HCT116 (cell line): Measurements from ENCODE around the gene ATP1A1. TPM values are rescaled to one million over a fixed set of nuclear protein-coding genes. Genes with fewer than 3 reads are reported as not detected.

ENCODE experiments used
- ATAC-seq: fragments of 200-7000 bp; cut with Tn5 transposase; 2 replicates; pipeline ENCODE4 v1.9.1; 2020; ENCODE audit warnings: mild to moderate bottlenecking, moderate library complexity
- BruUV-seq: library from RNA; stranded (reverse); fragments of 400-500 nt; replicated peaks from 2 replicates; lab custom pipeline; 2021; lab: Mats Ljungman, UMichigan
- CTCF ChIA-PET: fragments of 300-600 bp; sonication (Branson Sonifier 250); formaldehyde crosslinking; loops from one replicate; lab custom pipeline; 2021; ENCODE audit warnings: antibody characterized with exemption; lab: Charles Lee
- POLR2A ChIA-PET: fragments of 300-600, 350-600 bp; sonication (Branson Sonifier 250); formaldehyde crosslinking; loops from one replicate; lab custom pipeline; 2021; ENCODE audit warnings: antibody characterized with exemption; lab: Charles Lee
- RAD21 ChIA-PET, 2 experiments: fragments of 300-600 bp; sonication (Branson Sonifier 250); formaldehyde crosslinking; loops; one replicate each; lab custom pipeline; 2023; ENCODE audit warnings: low total read pairs in 2 of 2; ENCODE audit not compliant: uncharacterized antibody in 2 of 2, unreplicated experiment in 2 of 2, low non-redundant PET in 1 of 2; lab: Charles Lee
- DNase-seq: peaks from one replicate; pipeline ENCODE4 v3.0.0-alpha.2; 2010; ENCODE audit warnings: low read depth, low spot score
- H2AFZ ChIP-seq: fragments of 200-600 bp; shearing (Covaris generic), sonication (generic); 2 replicates; pipeline ENCODE4 v1.6.1; 2017; ENCODE audit warnings: low read depth, mixed run types, mixed read lengths, antibody characterized with exemption, low read length; ENCODE audit not compliant: poor library complexity, severe bottlenecking
- H3K27ac ChIP-seq: 2 replicates; pipeline ENCODE4 v1.5.1; 2012; ENCODE audit warnings: low read depth, low read length
- H3K27me3 ChIP-seq: fragments of 200-600 bp; sonication (generic); 2 replicates; pipeline ENCODE4 v1.6.1; 2016; ENCODE audit warnings: mixed run types, low read length, mixed read lengths; ENCODE audit not compliant: insufficient read depth
- H3K36me3 ChIP-seq, 2 experiments: fragments of 200-500 bp in 1 of 2; fragments of 200-600 bp in 1 of 2; sonication (Bioruptor generic) in 1 of 2; sonication (generic) in 1 of 2; 2 replicates each; pipeline versions ENCODE4 v1.5.1 to v1.6.1; 2014 to 2016; ENCODE audit warnings: low read length in 2 of 2, inconsistent platforms in 1 of 2, mixed read lengths in 1 of 2, mixed run types in 1 of 2; ENCODE audit not compliant: insufficient read depth in 2 of 2, control insufficient read depth in 1 of 2
- H3K4me1 ChIP-seq, 2 experiments: fragments of 200-600 bp in 1 of 2; sonication (generic) in 1 of 2; 2 replicates each; pipeline versions ENCODE4 v1.5.1 to v1.6.1; 2012 to 2017; ENCODE audit warnings: low read length in 2 of 2, inconsistent platforms in 1 of 2, mild to moderate bottlenecking in 1 of 2, mixed read lengths in 1 of 2, mixed run types in 1 of 2, moderate library complexity in 1 of 2; ENCODE audit not compliant: insufficient read depth in 2 of 2, control insufficient read depth in 1 of 2
- H3K4me2 ChIP-seq: fragments of 200-600 bp; sonication (generic); 2 replicates; pipeline ENCODE4 v1.6.1; 2017; ENCODE audit warnings: mixed run types, low read length, mixed read lengths
- H3K4me3 ChIP-seq, 2 experiments: fragments of 200-600 bp in 1 of 2; sonication (generic) in 1 of 2; replicated peaks in 1 of 2; 2 replicates each; pipeline ENCODE4 v1.5.1; 2011 to 2016; ENCODE audit warnings: low read length in 2 of 2, control low read depth in 1 of 2, low read depth in 1 of 2, mild to moderate bottlenecking in 1 of 2, mixed read lengths in 1 of 2, mixed run types in 1 of 2
- H3K79me2 ChIP-seq: fragments of 200-600 bp; sonication (generic); 2 replicates; pipeline ENCODE4 v1.6.1; 2017; ENCODE audit warnings: mild to moderate bottlenecking, mixed run types, low read length, moderate library complexity, mixed read lengths; ENCODE audit not compliant: insufficient read depth
- H3K9ac ChIP-seq: fragments of 200-600 bp; sonication (generic); 2 replicates; pipeline ENCODE4 v1.6.1; 2016; ENCODE audit warnings: low read length, mixed read lengths
- H3K9me2 ChIP-seq: fragments of 200-600 bp; sonication (generic), shearing (Covaris generic); 2 replicates; pipeline ENCODE4 v1.6.1; 2017; ENCODE audit warnings: mixed run types, mild to moderate bottlenecking, moderate library complexity; ENCODE audit not compliant: insufficient read depth
- H3K9me3 ChIP-seq, 2 experiments: fragments of 200-500 bp in 1 of 2; fragments of 200-600 bp in 1 of 2; sonication (Bioruptor generic) in 1 of 2; sonication (generic) in 1 of 2; 2 replicates each; pipeline ENCODE4 v1.6.1; 2014 to 2017; ENCODE audit warnings: low read length in 2 of 2, mixed read lengths in 2 of 2, inconsistent platforms in 1 of 2, low read depth in 1 of 2, mild to moderate bottlenecking in 1 of 2, mixed run types in 1 of 2, moderate library complexity in 1 of 2; ENCODE audit not compliant: control insufficient read depth in 1 of 2, insufficient read depth in 1 of 2
- H4K20me1 ChIP-seq: fragments of 200-600 bp; sonication (generic), shearing (Covaris generic); 2 replicates; pipeline ENCODE4 v1.6.1; 2017; ENCODE audit warnings: mixed run types, mild to moderate bottlenecking, moderate library complexity; ENCODE audit not compliant: insufficient read depth
- CBX3 ChIP-seq: IDR thresholded peaks from 2 replicates; pipeline ENCODE4 v1.6.1; 2012; ENCODE audit warnings: low read depth
- CEBPB ChIP-seq: IDR thresholded peaks from 2 replicates; pipeline ENCODE4 v1.6.1; 2012; ENCODE audit warnings: low read depth
- EGR1 ChIP-seq: IDR thresholded peaks from 2 replicates; pipeline ENCODE4 v1.6.1; 2012; ENCODE audit warnings: low read depth
- ELF1 ChIP-seq: IDR thresholded peaks from 2 replicates; pipeline ENCODE4 v1.6.1; 2012; ENCODE audit warnings: low read depth, borderline replicate concordance
- EZH2 ChIP-seq: fragments of 200-600 bp; sonication (generic); IDR thresholded peaks from 2 replicates; pipeline ENCODE4 v1.6.1; 2017; ENCODE audit warnings: antibody characterized with exemption, mixed run types
- EZH2phosphoT487 ChIP-seq: fragments of 200-600 bp; IDR thresholded peaks from 2 replicates; pipeline ENCODE4 v1.6.1; 2018; ENCODE audit warnings: antibody characterized with exemption, borderline replicate concordance
- JUND ChIP-seq: IDR thresholded peaks from 2 replicates; pipeline ENCODE4 v1.6.1; 2012
- POLR2AphosphoS5 ChIP-seq: IDR thresholded peaks from 2 replicates; pipeline ENCODE4 v1.6.1; 2011; ENCODE audit warnings: mild to moderate bottlenecking, low read depth, low read length, moderate library complexity
- SIN3A ChIP-seq: IDR thresholded peaks from 2 replicates; pipeline ENCODE4 v1.6.1; 2012; ENCODE audit warnings: low read depth
- SP1 ChIP-seq: IDR thresholded peaks from 2 replicates; pipeline ENCODE4 v1.6.1; 2012; ENCODE audit warnings: low read depth
- SRF ChIP-seq: IDR thresholded peaks from 2 replicates; pipeline ENCODE4 v1.6.1; 2012; ENCODE audit warnings: low read depth
- TCF7L2 ChIP-seq: IDR thresholded peaks from 2 replicates; pipeline ENCODE4 v1.7.0; 2011; ENCODE audit warnings: borderline replicate concordance, inconsistent platforms; ENCODE audit not compliant: insufficient read depth, insufficient read length; ENCODE audit errors: extremely low read depth
- YY1 ChIP-seq: IDR thresholded peaks from 2 replicates; pipeline ENCODE4 v1.6.1; 2011; ENCODE audit warnings: low read length, low read depth, moderate library complexity, mild to moderate bottlenecking; ENCODE audit not compliant: insufficient replicate concordance; ENCODE audit errors: extremely low read depth
- ZFX ChIP-seq: fragments of 450-650 bp; IDR thresholded peaks from 2 replicates; pipeline ENCODE4 v1.6.1; 2017
- intact Hi-C: fragments of 100-400 bp; cut with micrococcal nuclease; formaldehyde crosslinking; loops from 2 replicates; pipeline ENCODE4 v1.10.0; 2022
- total RNA-seq: library from RNA; stranded (reverse); gene quantifications from one replicate; pipeline ENCODE4 v1.2.1, GENCODE V29; 2021; ENCODE audit not compliant: unreplicated experiment
- TF ChIP-seq, protein P1 (sequence below): IDR thresholded peaks from 2 replicates; pipeline ENCODE4 v1.6.1; 2012; ENCODE audit warnings: low read depth
- TF ChIP-seq, protein P2 (sequence below): IDR thresholded peaks from 2 replicates; pipeline ENCODE4 v1.6.1; 2012
- TF ChIP-seq, protein P3 (sequence below), 3 experiments: fragments of 200-600 bp in 1 of 3; sonication (generic) in 1 of 3; IDR thresholded peaks in 2 of 3; conservative IDR thresholded peaks in 1 of 3; 2 replicates each; pipeline ENCODE4 v1.5.1; 2012 to 2017; ENCODE audit warnings: low read depth in 2 of 3, low read length in 2 of 3, antibody characterized with exemption in 1 of 3, borderline replicate concordance in 1 of 3, control low read depth in 1 of 3, mild to moderate bottlenecking in 1 of 3, mixed read lengths in 1 of 3, mixed run types in 1 of 3, moderate library complexity in 1 of 3; ENCODE audit not compliant: insufficient read depth in 1 of 3

ATP1A1 gene
- total RNA-seq, 1 experiment from 2014 or later, result 290 TPM

DNA sequence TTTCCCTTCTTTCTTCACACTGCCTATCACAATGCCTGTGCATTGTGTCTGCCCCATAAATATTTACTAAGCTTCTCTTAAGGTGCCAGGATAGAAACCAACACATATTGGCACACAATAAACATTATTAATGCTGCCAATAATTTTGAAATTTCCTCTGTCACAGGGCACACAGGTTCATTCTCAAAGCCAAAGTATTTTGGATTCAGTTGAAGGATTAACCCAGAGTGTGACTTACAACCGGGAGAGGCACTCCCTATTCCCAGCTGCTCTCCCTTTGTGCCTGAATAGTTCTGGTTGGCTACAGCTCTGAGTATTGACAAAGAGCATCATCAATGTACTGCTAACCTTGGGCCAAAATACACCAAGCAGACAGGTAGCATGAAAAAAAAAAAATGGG lies 46.6 kb upstream of the ATP1A1 start (continued):
- TF ChIP-seq, protein P1, sequence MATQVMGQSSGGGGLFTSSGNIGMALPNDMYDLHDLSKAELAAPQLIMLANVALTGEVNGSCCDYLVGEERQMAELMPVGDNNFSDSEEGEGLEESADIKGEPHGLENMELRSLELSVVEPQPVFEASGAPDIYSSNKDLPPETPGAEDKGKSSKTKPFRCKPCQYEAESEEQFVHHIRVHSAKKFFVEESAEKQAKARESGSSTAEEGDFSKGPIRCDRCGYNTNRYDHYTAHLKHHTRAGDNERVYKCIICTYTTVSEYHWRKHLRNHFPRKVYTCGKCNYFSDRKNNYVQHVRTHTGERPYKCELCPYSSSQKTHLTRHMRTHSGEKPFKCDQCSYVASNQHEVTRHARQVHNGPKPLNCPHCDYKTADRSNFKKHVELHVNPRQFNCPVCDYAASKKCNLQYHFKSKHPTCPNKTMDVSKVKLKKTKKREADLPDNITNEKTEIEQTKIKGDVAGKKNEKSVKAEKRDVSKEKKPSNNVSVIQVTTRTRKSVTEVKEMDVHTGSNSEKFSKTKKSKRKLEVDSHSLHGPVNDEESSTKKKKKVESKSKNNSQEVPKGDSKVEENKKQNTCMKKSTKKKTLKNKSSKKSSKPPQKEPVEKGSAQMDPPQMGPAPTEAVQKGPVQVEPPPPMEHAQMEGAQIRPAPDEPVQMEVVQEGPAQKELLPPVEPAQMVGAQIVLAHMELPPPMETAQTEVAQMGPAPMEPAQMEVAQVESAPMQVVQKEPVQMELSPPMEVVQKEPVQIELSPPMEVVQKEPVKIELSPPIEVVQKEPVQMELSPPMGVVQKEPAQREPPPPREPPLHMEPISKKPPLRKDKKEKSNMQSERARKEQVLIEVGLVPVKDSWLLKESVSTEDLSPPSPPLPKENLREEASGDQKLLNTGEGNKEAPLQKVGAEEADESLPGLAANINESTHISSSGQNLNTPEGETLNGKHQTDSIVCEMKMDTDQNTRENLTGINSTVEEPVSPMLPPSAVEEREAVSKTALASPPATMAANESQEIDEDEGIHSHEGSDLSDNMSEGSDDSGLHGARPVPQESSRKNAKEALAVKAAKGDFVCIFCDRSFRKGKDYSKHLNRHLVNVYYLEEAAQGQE, result no peak
- TF ChIP-seq SP1, result no peak
- TF ChIP-seq CEBPB, result no peak
- no peak for TF ChIP-seq EZH2phosphoT487
- no peak for TF ChIP-seq POLR2AphosphoS5
- TF ChIP-seq, all 23 proteins: peak for 0

GRCh38 chr1:116328671-116329070 lies 44.4 kb upstream of the ATP1A1 start:
- DNase-seq (no peak), ATAC-seq (no peak)
- H3K79me2 ChIP-seq, result no peaks in the 10 kb centered on the region
- POLR2A ChIA-PET, result no interaction called here
- BruUV-seq, result no TSS peak
- no peaks in the 10 kb centered on the region for H4K20me1 ChIP-seq
- no peaks in the 10 kb centered on the region for H3K27me3 ChIP-seq
- no peak overlapping the region for H3K27ac ChIP-seq
- H3K4me2 ChIP-seq, result no peak overlapping the region
- no peaks in the 10 kb centered on the region for H3K9me3 ChIP-seq
- H3K9me2 ChIP-seq, result no peaks in the 10 kb centered on the region
- no peak overlapping the region for H3K9ac ChIP-seq
- intact Hi-C loops, result no loop called here
- no peaks in the 10 kb centered on the region for H3K4me1 ChIP-seq
- CTCF ChIA-PET, result no interaction called here
- no peaks in the 10 kb centered on the region for H3K36me3 ChIP-seq
- RAD21 ChIA-PET, result no interaction called here
- H3K4me3 ChIP-seq, result no peak overlapping the region
- H2AFZ ChIP-seq, result no peak overlapping the region
- TF ChIP-seq ZFX, result no peak
- TF ChIP-seq ELF1, result no peak
- TF ChIP-seq, protein P2, sequence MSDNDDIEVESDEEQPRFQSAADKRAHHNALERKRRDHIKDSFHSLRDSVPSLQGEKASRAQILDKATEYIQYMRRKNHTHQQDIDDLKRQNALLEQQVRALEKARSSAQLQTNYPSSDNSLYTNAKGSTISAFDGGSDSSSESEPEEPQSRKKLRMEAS, result no peak
- no peak for TF ChIP-seq SIN3A
- TF ChIP-seq, protein P3, sequence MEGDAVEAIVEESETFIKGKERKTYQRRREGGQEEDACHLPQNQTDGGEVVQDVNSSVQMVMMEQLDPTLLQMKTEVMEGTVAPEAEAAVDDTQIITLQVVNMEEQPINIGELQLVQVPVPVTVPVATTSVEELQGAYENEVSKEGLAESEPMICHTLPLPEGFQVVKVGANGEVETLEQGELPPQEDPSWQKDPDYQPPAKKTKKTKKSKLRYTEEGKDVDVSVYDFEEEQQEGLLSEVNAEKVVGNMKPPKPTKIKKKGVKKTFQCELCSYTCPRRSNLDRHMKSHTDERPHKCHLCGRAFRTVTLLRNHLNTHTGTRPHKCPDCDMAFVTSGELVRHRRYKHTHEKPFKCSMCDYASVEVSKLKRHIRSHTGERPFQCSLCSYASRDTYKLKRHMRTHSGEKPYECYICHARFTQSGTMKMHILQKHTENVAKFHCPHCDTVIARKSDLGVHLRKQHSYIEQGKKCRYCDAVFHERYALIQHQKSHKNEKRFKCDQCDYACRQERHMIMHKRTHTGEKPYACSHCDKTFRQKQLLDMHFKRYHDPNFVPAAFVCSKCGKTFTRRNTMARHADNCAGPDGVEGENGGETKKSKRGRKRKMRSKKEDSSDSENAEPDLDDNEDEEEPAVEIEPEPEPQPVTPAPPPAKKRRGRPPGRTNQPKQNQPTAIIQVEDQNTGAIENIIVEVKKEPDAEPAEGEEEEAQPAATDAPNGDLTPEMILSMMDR (IDR thresholded peaks at IDR 0.05 in 2 of 3, conservative IDR thresholded peaks at IDR 0.05 in 1 of 3; ENCODE audit: borderline replicate concordance in 1 of 3, insufficient read depth in 1 of 3, low read depth in 2 of 3, low read length in 2 of 3), result no peak
- TF ChIP-seq CBX3, result no peak
- no peak for TF ChIP-seq SRF
- no peak for TF ChIP-seq EGR1
- no peak for TF ChIP-seq TCF7L2
- TF ChIP-seq CEBPB, result no peak
- TF ChIP-seq POLR2AphosphoS5, result no peak
- TF ChIP-seq YY1, result no peak
- TF ChIP-seq JUND, result no peak
- TF ChIP-seq EZH2, result no peak
